ENCODE data around the gene NANOS1.
"Not testable (repeated sequence)": the region's sequence is repeated elsewhere in the genome, so short reads cannot be mapped to it uniquely, and the experiment has no call there.

The NANOS1 gene

DNA sequence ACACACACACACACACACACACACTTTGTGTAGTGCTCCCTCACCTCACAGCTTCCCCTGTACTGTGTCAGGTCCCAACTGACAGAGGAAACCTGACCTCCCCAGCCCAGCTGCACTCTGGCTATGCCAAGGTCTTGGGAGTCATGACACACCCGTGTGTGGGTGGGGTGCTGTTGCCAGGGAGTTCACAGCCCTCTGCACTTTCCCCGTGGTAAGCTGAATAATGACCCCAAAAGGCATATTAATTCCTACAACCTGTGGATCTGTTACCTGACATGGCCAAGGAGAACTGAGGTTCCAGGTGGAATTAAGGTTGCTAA lies 8.9 kb upstream of the NANOS1 start:
- DNase-seq: no peak

DNA sequence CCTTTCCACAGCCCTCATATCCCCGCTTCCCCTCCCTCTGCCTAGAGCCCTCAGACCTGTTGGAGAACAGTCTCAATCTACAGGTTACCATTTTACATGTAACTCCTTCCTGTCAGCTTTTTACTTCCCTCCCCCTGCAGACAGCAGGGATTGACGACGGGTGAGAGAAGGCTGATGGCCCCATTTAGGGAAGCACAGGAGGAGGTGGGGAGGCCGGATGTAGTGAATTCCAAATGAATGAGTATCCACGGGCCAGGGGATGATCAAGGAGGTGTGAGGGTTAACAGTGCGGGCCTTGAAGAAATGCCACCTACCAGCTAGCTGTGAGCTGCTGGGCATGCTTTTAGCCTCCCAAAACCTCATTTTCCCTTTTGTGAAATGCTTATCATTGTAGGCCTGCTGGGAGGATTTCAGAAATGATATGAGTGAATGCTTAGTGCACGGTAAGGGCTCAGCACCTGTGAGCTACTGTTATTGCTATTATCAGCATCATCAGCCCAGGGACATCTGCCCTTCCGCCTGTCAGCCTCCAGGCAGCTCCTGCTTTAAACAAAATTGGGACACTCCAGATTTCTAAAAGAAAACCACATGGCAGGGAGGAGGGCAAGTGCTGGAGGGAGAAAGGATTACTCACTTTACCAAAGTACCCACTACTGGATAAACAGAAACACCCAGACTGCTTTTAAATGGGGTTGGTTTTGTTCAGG lies 6.5 kb upstream of the NANOS1 start:
- no peak for DNase-seq

DNA sequence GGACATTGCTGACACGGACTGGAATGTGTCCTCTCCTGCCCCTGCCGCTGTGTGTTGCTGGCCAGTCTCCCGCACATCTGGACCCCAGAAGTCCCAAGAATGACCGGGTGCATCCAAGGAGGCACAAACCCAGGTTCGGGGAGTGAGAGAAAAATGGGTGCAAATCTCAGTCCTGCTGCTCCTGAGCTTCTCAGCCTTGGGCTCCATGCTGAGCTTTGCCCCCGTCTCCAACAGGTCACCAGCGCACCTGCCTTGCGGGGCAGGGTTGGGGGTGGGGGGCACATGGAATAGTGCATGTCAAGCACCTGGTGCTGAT lies 6.0 kb upstream of the NANOS1 start:
- no peak for DNase-seq

DNA sequence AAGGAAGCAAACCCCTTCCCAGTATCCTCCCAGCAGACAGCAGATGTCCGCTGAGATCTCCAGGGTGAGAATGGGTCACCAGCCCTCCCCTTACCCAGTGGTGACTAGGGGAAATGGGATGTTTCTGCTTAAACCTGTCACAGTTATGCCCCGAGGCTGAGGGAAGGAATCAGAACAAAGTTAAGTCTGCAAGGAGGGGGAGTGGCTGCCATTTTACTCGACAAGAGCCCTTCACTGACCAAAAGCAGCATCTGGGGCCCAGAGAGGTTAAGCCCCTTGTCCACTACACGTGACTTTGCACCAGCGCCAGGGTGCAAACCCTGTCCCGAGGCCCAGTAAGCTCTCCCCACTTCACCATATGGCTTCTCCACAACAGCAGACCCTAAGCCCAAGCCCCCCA lies 4.6 kb upstream of the NANOS1 start:
- no peak for DNase-seq

DNA sequence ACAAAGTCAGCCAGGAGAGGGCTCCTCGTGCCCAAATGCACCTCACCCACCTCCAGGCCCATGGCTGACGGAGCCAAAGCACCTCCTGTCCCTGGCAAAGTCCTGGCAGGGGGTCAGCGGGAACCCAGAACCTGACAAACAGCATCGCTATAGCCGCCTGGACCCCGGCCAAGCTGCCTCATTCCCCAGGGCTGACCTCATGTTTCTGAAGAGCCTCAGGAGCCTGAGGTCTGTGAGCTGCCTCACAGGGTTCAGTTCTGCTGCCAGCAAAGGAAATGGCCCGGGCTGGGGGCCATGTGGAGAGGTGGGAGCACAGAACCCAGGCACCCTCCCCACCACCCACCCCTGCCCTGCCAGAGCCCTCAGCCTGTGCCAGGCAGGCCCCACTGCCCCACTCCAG lies 4.2 kb upstream of the NANOS1 start:
- no peak for DNase-seq

DNA sequence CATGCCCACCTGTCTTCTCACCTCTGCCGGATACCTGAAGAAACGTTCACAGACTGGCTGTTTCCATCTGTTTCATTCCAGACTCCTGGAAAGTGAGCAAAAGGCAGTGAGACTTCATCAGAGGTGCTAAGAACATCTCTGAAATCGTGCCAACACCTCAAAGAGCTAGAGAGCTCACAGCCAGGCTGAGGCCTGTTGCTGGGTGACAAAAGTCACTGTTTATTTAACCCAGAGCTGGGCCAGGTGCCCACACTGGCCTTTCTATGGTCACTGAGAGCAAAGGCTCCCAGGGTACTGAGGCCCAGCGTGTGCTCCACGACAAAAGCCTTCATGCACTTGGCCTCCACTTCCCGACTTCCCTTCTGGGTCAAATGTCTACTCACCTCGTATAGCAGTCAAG lies 3.7 kb upstream of the NANOS1 start:
- no peak for DNase-seq

DNA sequence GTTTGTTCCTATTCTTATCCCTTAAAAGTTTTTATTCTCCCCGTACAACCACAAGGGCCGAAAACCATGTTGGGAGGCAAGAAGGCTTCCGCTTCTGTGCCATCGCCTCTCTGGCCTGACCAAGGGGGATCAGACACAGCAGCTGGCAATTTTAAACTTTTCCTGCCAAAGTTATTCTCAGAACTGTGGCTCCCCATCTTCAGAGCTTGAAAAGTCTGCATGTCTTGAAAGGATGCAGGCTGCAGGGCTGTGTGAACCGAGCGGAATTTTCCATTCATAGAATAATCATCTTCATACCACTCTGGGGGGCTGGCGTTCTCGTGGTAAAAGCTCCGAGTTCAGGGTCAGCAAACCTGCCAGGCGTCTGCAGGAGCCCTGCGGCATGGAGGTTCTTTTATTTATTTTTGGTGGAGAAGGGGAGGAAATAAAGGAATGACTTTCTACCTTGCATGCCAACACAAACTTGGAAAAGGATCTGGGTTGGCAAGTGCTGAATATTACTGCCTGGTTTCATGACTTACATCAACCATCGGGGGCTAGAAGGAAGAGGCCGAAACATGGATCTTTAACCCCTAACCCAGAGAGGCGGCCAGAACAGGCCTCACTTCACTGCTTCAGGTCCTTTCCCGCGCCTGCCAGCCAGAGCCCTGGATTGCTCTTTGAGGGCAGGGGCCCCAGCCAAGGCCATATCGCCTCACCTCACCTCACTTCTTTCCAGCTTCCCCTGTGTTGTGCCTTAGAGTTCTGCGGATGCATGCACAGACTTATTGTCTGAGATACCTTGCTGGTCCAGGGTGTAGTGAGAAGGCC lies 3.0 kb upstream of the NANOS1 start:
- DNase-seq: no peak

DNA sequence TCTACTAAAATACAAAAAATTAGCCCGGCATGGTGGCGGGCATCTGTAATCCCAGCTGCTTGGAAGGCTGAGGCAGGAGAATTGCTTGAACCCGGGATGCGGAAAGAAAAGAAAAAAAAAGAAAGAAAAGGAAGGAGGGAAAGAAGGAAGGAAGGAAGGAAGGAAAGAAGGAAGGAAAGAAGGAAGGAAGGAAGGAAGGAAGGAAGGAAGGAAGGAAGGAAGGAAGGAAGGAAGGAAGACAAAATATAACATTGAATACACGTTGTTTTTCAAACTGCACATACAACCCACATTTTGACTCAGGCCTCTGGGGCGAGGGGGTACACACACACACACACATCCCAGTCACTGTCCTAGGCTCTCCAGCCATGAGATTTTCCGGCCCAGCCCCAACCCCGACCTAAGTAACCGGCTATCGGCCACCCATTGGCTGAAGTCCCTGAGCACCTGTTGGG lies 1.0 kb upstream of the NANOS1 start:
- DNase-seq: not testable (repeated sequence)

DNA sequence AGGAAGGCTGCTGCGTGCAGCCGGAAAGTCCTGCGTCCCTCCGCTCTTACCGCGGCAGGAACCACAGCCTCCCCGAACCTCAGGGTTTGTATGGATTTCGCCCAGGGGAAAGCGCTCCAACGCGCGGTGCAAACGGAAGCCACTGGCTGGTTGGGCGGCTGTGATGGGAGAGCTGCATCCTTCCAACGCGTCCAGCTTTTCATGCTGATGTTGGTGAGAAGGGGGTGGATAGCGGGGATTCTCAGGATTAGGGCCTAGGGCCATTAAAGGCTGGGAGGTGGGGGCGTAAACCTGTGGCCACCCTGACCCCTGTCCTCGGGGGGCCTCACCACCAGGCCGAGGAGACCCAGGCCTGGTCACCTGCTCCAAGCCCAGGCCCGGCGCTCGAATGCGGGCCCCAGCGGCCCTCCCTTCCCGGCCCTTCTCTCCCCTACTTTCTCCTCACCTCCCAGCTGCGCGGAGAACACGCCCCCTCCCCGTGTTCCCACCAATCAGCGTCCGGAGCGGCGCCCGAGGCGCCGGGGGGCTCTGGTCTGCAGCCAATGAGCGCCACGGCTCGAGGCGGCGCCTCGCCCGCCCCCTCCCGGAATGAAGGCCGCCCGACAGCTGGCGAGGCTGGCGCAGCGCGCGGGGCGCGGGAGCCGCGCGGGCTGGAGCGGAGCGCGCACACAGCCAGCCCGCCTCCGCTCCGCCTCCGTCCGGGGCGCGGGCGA lies 458 bp upstream of the NANOS1 start:
- DNase-seq: peak; percentile 85 to 86

DNA sequence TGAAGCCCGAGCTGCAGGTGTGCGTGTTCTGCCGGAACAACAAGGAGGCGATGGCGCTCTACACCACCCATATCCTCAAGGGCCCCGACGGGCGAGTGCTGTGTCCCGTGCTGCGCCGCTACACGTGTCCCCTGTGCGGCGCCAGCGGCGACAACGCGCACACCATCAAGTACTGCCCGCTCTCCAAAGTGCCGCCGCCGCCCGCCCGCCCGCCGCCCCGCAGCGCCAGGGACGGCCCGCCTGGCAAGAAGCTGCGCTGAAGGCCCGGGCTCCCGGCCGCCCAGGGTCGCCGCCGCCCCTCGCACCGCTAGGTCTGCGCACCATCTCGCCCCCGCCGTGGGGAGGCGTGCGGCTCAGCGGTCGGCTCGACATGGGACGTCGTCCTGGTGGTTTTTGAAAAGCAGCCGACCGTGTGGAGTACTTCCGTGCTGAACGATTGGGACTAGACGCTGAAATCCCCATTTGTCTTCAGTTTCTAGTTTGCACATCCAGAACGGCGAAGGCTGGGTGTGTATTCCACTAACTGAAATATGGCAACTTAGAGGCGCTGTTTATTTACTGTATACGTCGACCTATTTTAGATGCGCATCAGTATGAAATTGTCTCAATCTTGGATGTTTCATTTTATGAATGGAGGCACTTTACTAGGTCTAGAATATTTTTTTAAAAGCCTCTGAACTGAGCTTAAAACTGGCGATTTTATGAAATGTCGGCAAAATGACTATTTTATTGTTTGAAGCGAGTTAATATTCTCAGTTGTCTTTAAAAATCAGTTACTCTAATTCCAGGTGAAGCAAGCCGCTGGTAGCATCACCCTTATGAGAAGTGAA lies 1.1 kb downstream of the NANOS1 start:
- DNase-seq: no peak

DNA sequence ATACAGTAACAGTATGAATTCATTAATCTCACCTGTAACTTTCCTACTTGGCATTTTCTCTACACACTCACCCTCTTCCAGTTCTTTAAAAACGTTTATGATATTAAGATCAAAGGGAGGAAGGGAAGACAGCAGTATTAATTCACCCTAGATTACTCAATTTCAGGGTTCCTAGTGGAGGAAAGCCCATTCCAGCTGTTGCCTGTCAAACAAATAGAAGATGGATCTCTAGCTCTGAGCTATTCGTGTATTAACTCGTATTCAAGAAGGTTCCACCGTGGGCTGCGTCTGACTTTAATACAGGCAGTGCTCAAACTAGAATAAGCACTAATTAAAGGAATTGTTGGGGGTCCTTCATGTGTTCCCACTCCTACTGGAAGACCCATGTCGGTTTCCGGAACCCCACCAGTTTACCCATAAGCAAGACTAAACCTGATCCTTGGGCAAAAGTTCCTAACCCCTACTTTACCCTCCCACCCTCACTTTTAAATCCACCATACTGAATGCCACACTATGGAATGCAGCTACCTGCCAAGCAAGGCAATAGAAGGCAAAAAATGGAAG lies 2.1 kb downstream of the NANOS1 start:
- DNase-seq: no peak

DNA sequence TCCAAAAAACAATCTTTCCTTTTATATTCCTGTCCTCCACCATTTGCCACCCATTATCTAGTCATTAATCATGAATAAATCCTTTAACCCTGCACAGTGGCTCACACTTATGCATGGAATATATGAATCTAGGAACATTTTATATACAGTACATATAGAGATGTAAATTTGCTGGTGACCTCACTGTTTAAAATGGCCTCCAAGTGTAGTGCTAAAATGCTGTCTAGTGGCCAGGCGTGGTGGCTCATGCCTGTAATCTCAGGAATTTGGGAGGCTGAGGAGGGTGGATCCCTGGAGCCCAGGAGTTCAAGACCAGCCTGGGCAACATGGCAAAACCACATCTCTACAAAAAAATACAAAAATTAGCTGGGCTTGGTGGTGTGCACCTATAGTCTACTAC lies 9.6 kb downstream of the NANOS1 start:
- DNase-seq: no peak

DNA sequence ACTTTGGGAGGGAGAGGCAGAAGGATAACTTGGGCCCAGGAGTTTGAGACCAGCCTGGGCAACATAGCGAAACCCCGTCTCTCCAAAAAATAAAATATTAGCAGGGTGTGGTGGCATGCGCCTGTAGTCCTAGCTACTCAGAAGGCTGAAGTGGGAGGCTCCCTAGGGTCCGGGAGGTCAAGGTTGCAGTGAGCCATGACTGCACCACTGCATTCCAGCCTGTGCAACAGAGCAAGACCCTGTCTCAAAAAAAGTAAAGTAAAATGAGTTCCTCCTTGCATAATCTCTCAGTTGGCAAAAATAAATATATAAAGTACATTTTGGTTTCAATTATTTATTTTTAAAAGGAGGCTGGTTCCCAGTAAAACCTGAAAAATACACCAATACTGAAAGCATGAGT lies 11.8 kb downstream of the NANOS1 start:
- DNase-seq: no peak

DNA sequence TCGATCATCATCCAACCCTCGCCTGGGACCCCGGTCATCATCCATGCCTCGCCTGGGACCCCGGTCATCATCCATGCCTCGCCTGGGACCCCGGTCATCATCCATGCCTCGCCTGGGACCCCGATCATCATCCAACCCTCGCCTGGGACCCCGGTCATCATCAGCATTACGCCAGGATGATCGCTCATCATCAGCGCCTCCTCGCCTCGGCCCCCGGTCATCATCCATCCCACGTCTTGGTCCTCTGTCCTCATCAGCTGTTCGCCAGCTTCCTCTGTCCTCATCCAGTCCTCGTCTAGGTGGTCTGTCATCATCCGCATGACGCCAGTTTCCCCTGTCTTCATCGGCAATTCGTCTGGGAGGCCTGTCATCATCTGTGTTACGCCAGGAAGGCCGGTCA lies 12.7 kb downstream of the NANOS1 start:
- no peak for DNase-seq

DNA sequence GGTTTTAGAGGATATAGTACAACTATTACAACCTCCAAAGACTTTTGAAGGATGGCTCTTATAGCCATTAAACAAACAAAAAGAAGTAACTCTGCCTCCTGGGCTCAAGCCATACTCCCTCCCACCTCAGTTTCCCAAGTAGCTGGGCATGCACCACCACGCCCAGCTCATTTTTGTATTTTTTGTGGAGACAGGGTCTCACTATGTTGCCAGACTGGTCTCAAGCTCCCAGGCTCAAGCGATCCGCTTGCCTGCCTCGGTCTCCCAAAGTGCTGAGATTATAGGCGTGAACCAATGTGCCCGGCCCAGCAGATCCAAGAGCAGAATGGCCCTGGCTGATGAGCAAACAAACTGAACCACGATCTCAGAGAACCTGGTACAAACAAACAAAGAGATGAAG lies 16.0 kb downstream of the NANOS1 start:
- DNase-seq: no peak

DNA sequence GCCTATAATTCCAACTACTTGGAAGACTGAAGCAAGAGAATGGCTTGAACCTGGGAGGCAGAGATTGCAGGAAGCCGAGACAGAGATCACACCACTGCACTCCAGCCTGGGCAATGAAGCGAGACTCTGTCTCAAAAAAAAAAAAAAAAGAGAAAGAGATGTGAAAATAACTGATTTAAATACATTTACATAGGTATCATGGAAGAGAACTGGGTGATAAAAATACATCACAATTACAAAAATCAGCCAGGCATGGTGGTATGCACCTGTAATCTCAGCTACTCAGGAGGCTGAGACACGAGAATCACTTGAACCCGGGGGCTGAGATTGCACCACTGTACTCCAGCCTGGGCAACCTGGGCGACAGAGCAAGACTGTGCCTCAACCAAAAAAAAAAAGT lies 19.8 kb downstream of the NANOS1 start:
- DNase-seq: no peak

DNA sequence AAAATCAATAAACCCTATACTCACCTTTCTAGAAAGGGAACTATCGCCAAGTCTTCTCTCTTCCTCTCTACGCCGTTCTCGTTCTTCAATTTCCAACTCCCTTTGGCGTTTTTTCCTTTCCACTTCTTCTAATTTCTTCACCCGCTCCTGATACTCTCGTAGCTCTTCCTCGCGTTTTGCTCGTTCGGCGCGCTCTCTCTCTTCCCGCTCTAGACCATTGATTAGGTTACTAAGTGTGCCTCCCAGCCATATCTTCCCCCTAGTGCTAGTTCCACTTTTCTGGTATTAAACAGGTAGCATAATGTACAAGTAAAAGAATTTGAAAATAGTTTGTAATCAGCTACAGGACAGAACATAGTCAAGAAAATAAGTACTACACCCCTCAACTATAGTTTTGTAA lies 20.3 kb downstream of the NANOS1 start:
- no peak for DNase-seq

DNA sequence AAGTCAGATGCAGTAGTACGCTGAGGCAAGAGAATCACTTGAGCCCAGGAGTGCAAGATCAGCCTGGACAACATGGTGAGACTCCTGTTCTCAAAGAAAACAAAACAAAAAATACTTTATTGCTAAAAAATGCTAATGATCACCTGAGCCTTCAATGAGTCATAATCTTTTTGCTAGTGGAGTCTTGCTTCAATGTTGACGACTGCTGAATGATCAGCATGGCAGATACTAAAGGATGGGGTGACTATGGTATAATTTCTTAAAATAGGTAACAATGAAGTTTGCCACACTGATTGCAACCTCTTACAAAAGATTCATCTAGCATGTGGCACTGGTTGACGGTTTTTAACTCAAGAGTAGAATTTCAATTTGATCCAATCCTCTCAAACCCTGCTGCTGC lies 22.3 kb downstream of the NANOS1 start:
- no peak for DNase-seq

DNA sequence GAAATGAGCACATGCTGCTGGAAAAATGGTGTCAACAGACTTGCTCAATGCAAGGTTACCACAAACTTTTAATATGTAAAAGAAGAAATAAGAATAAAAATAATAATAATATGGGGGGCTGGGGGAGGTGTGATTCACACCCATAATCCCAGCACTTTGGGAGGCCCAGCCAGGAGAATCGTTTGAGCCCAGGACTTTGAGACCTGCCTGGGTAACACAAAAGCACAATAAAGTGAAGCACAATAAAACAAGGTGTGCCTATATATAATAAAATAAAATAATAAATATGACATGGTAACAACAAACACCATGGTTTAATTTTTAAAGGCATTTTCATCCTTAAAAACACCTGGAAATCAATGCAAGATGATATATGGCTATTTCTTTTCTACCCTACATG lies 26.0 kb downstream of the NANOS1 start:
- DNase-seq: no peak

DNA sequence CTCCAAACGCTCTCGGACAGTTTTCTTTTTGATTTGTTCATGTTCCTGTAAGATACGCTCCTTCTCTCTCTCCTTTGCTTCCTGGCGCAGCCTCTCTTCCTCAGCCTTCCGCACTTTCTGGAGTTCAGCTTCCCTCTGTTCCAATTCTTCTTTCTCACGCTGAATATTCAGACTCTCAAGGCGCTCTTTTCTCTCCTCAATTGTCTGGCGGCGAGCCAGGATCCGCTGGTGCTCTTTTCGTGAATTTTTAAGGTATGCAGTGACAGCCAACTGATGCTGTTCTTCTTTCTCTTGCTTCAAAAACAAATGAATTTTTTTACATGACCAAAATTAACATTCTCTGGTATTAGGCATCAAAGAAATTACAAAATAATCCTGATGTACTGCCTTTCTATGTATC lies 28.5 kb downstream of the NANOS1 start:
- DNase-seq: no peak

DNA sequence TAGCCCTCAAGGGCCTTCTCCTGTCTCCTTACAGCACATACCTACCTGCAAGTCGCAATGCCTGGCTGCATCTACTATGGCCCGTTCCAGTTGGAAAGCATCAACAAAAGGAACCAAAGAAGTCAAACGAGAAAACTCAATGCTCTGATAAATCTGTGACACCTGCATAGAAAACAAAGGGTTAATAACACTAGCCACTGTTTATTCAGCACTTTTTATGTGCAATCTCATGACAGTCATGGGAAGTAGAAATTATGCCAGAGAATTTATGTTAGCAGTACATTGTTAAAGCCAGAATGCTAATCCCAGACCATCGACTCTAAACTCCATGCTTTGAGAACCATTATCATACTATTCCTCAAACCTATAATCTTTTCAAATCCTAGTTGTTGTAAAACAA lies 30.0 kb downstream of the NANOS1 start:
- DNase-seq: no peak

DNA sequence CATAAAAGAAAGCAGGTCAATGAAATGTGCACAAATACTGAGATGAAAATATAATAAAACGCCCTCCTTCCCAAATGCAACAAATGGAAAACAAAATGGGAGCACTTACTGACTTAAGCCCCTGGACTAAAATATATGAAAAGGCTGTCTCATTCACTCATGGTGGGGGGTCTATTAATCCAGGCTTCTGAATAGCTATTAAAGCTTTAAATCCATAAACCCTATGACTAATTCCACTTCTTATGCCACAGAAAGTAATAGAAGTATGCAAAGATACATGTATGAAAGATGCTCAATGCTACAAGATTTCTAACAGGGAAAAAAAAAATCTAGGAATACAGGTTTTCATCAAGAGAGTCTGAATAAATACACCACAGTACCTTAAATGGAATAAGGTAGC lies 30.6 kb downstream of the NANOS1 start:
- no peak for DNase-seq

DNA sequence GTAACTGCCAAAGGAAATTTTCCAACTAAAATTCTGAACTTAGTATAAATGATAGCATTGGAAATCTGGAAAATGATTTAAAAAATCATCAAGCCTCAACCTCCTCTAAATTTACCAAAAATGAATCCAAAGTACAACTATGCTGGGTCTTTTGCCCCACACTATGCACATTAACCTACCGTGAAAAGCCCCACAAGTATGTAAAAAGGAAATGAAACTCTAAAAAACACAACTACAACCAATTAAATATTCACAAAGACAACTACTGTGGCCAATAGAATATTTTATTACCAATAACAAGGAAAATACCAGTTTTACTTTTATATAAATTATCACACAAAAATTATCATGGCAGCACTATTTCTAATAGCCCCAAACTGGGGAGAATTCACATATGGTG lies 31.8 kb downstream of the NANOS1 start:
- no peak for DNase-seq
